Inflammatory macrophage treated with lipopolysaccharide for 4 hours (primary cell): ENCODE measurements around the gene RPS15.

Experiments used
- DNase-seq: peaks from one replicate; pipeline ENCODE4 v3.0.0-alpha.2; 2020

Gene RPS15

DNA sequence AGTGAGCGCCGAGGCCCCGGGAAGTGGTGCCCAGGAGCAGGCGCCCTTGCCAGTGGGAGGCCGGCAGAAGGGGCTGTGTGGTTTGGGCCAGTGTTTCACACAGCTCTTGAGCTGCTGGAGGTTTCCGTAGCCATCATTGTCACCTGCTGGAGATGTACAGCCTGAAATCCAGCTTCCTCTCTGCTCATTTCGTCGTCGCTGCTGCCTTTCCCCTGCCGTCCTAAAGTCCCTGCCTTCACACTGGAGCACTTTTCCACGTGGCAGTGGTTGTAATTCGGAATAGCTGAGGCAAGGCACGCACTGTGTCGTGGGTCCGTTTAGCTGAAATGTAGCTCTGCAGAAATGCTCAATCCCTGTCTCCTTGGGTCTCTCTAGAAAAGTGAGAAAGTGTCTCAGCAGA lies 17.6 kb upstream of the RPS15 start:
- no peak for DNase-seq

GRCh38 chr19:1421218-1421957 lies 16.8 kb upstream of the RPS15 start:
- no peak for DNase-seq

DNA sequence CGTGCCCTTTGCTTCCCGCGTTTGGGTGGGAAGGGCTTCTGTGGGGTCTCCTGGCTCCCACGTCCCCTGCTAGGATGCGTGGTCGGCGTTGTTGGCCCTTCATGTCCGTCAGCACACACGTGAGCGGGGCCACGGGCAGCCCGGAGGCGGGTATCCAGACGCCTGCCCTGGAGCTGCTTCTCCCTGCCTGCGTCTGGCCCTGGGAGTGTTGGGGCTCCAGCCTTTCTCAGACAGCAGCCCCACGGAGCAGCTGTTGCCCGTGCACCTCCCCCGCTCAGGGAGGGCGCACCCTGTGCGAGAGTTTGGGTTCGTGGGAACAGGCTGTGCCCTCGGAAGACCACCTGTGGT lies 16.3 kb upstream of the RPS15 start:
- DNase-seq, result no peak

DNA sequence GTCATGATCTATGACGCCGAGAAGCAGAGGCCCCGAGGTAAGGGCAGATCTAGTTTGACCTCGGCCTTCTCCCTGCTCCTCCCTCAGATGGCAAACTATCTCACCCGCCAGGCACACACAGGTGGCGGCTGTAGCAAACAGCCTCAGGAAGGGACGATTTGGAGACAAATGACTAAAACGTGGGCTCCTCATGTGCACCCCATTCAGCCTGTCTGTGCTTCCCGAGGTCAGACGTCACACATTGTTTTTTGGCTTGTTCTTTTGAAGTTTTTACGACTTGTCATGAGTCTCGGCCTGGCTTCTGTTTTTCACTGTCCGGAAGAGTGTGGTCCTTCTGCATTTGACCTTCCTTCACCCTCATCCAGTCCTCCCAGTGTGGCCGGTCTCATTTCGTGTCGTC lies 15.8 kb upstream of the RPS15 start:
- DNase-seq, result no peak

GRCh38 chr19:1422943-1423342 lies 15.3 kb upstream of the RPS15 start:
- DNase-seq, result no peak

- no peak for DNase-seq
Measured at GRCh38 chr19:1423436-1424191, 14.6 kb upstream of the RPS15 start.

DNA sequence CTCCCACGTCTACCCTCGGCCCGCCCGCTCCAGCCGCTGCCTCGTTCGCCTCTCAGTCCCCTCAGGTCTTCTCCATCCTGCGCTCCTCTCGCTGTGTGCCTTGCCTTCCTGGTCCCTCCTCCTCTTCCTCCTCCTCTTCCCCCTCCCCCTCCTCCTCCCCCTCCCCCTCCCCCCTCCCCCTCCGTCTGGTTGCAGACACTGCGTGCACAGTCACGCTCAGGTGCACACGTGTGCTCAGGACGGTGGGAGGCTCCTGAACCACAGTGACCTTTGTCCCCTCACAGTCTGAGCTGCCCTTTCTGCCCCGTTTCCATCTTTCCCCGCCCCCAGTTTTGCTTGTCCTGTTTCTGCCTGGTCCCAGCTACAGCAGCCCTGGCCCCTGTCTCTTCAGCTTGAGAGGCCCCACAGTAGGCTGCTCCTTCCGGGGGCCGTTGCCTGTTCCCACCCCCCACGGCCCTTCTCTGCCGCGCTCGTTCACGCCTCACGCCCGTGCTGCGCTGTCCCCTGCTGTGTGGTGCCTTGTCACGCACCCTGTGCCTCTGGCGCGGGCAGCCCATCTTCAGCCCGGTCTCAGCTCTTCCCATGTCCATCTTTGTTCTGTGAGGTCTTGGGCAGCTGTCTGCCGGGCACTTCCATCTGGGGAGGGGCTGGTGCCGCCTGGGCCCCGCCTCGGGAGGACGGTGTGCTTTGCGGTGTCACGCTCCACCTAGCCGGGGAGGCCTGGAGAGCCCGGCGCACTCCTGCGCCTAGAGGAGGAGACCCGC lies 13.8 kb upstream of the RPS15 start:
- no peak for DNase-seq

DNA sequence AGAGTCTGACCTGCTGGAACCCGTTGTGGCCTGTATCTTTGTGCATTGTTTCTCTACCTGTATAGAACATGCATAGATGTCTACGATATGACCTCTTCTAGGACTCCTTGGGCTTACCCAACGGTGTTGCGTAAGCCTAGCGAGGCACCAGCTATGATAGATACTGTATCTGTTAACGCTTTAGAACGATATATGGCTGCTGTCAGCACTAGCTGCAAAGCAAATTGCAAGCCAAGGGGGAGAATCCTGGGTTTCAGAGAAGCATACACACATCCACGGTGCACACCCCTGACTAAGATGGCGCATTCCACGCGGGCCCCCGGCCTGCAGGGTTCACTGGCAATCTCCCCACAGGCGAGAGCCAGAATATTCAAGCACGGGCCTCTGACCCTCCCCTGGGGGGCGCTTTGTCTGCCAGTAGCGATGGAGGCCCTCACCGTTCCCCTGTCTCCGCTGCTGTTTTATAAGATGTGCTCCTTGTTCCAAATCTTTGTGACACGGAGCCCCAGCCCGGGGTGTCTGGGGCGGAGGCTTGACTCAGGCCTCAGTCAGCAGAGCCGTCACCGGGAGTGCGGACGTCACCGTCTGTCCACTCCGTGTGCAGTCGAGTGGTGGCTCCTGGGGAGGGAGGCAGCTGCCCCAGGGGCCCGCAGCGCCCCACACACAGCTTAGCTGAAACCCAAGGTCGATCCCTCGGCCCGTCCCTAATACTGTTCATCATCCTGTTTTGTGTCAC lies 12.9 kb upstream of the RPS15 start:
- DNase-seq, result no peak

- DNase-seq, result no peak
Measured at GRCh38 chr19:1425902-1426301, 12.3 kb upstream of the RPS15 start.

DNA sequence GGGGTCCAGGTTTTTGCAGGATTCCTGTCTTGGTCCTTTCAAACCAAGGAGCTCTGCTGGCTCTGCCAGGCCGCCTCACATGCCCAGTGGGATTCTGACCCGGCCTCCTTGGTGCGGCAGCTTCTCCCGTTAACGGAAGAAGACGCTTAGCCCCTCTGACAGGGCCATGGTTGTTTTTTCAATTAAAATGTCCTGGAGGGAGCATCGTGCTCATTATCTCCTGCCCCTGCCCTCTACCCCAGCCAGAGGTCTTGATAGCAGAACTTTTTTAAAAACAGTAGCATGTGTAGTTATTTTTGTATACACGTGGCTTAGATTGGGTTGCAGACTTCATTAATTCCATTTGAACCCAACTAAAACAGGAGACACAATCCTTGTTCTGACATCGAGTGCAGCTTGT lies 11.5 kb upstream of the RPS15 start:
- no peak for DNase-seq

DNA sequence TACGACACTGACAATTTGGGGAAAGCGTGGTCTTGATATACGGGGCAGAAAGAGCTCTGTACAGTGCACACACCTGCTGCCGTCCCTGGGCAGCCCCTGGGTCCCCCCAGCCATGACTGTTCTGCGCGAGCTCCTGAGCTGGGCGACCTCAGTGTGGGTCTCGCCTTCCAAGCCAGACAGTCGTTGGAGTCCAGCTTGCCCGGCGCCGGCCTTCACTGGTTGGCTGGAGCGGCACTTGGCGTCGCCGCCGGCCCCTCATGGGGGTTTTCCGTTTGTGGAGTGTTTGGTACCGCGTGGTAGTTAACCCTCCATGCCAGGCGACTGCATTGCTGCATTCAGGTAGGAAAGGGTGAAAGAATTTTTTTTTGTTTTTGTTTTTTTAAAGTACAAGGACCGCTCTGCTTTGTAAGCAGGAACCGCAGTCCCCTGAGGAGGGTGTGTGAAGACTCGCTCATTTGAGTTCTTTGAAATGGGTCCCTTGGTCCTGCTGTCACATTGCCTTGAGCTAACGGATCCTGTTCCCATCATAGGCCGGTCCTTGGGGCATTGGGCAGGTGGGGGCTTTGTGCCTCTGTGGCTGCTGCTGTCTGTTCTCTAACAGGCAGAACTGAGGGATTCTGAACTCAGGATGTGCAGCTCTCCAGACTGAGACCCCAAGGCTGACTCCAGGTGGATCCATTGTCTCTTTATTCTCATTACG lies 10.8 kb upstream of the RPS15 start:
- DNase-seq, result no peak

DNA sequence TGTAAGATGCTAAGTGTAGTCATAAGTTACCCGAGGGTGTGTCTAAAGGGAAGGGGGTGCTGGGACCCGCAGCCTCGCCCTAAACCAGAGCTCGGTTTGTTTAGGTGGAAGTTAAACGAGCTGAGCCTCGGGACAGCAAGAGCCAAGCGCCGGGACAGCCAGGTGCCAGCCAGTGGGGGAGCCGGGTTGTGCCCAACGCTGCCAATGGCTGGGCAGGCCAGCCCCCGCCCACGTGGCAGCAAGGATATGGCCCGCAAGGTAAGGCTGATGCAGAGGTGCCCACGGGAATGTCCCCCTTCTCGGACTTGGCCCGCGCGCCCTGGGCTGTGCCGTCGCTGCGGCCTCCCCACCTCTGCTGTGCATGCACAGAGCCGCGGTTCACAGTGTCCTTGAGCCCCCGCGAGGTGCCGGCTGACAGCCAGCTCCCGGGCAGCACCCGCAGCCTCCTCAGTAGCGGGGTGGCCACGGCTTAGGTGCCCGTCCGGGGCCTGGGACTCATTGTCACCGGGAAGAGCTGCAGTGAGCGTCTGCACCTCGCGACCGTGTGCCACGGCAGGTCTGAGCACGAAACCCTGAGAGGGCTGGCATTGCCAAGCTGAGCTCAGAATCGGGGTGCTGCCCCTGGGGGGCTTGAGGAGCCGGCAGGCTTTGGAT lies 9.3 kb upstream of the RPS15 start:
- DNase-seq, result no peak

DNA sequence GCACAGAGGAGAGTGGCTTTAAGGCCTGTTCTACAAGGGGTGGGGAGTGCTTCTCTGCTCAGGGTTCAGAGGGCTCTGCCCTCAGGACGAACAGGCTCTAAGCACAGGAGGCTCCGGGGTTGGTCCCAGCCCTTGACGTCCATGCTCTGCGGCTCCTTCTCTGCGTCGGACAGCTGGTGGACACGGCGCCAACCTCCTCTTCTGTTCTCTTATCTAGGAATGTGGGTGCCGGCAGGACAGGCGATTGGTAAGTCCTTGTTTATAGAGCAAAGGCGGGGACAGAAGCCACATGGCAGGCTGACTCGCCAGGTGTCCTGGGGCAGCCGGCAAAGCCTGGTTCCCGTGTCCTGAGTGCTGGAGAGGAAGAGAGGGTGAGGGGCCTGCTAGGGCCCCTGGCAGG lies 8.4 kb upstream of the RPS15 start:
- no peak for DNase-seq

DNA sequence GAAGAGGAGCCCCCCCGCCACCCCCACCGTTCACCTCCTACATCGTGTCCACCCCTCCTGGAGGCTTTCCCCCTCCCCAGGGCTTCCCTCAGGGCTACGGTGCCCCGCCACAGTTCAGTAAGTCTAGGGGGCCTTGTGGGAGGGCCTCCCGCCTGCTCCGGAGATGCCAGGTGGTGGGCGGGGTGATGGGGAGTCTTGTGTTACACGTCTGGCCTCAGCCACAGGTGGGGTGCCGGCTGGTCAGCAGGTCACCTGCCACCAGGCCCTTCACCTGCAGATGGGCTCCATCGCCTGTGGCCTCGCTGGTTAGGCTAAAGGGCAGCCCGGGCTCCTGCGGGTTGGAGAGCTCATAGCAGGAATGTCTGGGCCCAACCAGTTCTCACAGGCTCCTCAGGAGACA lies 8.0 kb upstream of the RPS15 start:
- no peak for DNase-seq

DNA sequence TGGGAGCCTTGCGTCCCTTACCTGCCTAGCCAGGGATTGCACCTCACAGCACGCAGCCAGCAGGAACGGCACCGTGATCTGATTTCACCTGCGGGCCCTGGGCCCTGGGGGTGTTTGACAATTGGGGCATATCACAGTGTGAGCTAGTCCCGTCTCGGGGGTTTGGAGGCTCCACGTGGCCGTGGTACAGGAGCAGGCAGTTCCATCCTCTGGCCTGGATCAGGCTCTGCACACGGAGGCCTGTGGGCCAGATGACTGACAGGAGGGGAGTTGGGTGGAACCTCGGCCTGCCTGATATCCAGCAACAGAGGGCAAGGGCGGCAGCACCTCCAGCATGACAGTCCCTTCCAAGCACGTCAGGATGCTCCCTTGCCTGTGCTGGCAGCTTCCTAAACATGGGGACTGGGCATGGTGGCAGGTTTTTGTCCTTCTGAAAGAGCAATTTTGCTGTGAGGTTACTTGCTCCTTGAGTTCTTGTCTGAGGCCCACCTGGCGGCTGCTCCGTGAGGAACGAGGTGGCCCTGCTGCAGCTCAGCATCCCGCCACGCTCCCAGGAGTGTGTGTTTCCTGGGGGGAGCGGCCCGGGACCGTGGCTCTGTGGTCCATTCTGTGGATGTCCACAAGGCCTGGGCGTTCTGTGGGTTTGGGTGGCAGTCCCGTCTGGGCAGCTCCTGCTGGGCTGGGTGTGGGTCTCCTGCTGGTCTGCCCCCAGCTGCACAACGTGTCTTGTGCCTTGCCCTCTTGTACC lies 6.3 kb upstream of the RPS15 start:
- no peak for DNase-seq

DNA sequence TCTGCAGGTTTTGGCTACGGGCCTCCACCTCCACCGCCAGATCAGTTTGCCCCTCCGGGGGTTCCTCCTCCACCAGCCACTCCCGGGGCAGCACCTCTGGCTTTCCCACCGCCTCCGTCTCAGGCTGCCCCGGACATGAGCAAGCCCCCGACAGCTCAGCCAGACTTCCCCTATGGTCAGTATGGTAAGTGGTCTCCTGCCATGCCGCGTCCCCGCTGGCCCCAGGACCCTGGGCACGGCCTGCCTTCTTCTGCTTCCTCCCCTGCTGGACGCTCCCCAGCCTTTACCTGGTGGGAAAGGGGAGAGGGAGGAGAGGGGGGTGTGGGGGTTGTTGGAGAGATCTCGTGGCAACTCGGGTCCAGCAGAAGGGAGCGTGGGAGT lies 5.7 kb upstream of the RPS15 start:
- no peak for DNase-seq

DNA sequence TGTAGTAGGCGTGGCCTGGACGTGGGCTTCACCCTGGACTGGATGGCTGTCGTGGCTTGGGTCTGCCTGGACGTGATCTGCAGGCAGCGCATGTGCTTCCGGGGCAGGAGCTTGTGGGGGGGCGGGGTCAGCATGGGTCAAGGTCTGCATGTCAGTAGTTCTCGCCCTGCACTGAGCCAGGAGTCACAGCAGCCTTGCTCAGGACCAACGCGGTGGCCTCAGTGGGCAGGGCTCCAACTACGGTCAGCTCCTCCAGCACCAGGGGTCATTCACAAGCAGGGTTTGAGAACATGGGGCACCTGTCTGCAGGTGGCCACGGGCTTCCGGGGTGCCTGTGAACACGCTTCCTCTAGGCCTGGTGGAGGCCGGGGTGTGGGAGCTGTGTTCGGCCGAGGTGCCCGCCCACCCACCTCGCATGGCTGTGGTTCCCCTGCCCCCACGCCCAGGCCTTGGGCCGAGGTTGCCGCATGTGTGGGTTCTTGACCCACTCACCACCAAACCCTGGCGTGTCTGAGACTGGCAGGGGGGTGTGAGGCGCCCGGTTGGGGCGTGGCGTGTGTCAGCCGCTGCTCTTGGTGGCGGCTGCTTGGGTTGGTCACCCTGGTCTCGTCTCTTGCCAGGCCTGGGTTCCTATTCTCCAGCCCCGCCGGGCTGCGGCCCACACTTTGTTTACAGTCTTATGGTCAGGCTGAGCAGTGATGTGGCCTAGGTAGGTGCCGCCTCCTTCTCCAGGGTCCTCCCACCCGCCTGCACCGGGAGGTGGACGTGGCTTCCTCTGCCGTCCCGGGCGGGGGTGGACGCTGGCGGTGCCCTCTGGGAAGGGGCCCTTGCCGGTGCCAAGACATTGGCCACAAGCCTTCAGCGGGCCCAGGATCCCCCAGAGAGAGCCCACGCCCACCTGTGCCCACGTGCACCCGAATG lies 4.8 kb upstream of the RPS15 start:
- no peak for DNase-seq

- no peak for DNase-seq
Measured at GRCh38 chr19:1434040-1434366, 4.2 kb upstream of the RPS15 start.

DNA sequence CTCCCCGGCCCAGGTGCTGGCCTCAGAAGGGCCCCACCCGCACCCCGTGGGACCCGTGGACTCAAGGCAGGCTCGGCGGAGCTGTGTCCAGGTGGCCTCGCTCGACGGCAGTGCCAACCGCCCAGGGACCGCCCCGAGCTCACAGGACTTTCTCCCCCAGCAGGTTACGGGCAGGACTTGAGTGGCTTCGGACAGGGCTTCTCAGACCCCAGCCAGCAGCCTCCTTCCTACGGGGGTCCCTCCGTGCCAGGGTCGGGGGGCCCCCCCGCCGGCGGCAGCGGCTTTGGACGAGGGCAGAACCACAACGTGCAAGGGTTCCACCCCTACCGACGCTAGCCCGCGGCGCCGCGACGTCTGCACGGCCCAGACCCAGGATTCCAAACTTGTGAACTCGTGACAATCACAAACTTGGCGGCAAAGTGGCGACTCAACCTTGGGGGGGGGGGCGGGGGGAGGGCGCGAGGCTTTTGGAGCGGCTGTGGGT lies 3.6 kb upstream of the RPS15 start:
- no peak for DNase-seq

- no peak for DNase-seq
Measured at GRCh38 chr19:1435378-1435989, 2.7 kb upstream of the RPS15 start.
